HL-60 (cell line): ENCODE results near the gene SPATA9.
"Not testable (repeated sequence)": the region's sequence is repeated elsewhere in the genome, so short reads cannot be mapped to it uniquely, and the experiment has no call there.

Experiments
- CTCF ChIP-seq: IDR thresholded peaks from one replicate; pipeline ENCODE4 v1.5.1; 2011; ENCODE audit warnings: low read length, control low read depth, inconsistent platforms; ENCODE audit not compliant: insufficient read depth
- POLR2AphosphoS5 ChIP-seq: IDR thresholded peaks from 2 replicates; pipeline ENCODE4 v1.6.1; 2012; ENCODE audit warnings: low read depth
- REST ChIP-seq: IDR thresholded peaks from 2 replicates; pipeline ENCODE4 v1.6.1; 2012; ENCODE audit warnings: low read depth; ENCODE audit not compliant: insufficient replicate concordance
- SPI1 ChIP-seq: IDR thresholded peaks from 2 replicates; pipeline ENCODE4 v1.6.1; 2012; ENCODE audit warnings: low read depth, mild to moderate bottlenecking, borderline replicate concordance

GRCh38 chr5:95707534-95708188 is 24.9 kb upstream of the SPATA9 start:
- TF ChIP-seq CTCF, POLR2AphosphoS5, REST, SPI1: not testable (repeated sequence)
